COLO668 (cell line): ENCODE measurements around the gene MAP2K2.
A peak's percentile ranks its signal among the peaks of the same experiment; 100 is the strongest.
"Not testable (repeated sequence)": the region's sequence is repeated elsewhere in the genome, so short reads cannot be mapped to it uniquely, and the experiment has no call there.

Source experiments
- DNase-seq: peaks from one replicate; lab custom pipeline; 2025; ENCODE audit not compliant: unreplicated experiment; lab: John Stamatoyannopoulos, UW

Gene MAP2K2

GRCh38 chr19:4123615-4124568 is at the start of gene MAP2K2:
Gene MAP2K2 (minus strand): TSS chr19:4124122. CDS start chr19:4123875, 247 bp downstream.
- peak; percentile 95 for DNase-seq

GRCh38 chr19:4172861-4173473 is 49.0 kb upstream of the MAP2K2 start:
- no peak for DNase-seq

- DNase-seq: no peak
These were observed 47.8 kb upstream of the MAP2K2 start for GRCh38 chr19:4171676-4172075.

GRCh38 chr19:4164262-4164661 is 40.3 kb upstream of the MAP2K2 start:
- no peak for DNase-seq

GRCh38 chr19:4161415-4162077 is 37.6 kb upstream of the MAP2K2 start:
- no peak for DNase-seq

- not testable (repeated sequence) for DNase-seq
These were observed 34.0 kb upstream of the MAP2K2 start for GRCh38 chr19:4157971-4158370.

- DNase-seq: no peak
These were observed 33.2 kb upstream of the MAP2K2 start for GRCh38 chr19:4157164-4157563.

- DNase-seq: no peak
These were observed 30.8 kb upstream of the MAP2K2 start for GRCh38 chr19:4154571-4155312.

- no peak for DNase-seq
These were observed 28.5 kb upstream of the MAP2K2 start for GRCh38 chr19:4152241-4152998.

GRCh38 chr19:4151623-4152022 is 27.7 kb upstream of the MAP2K2 start:
- no peak for DNase-seq

GRCh38 chr19:4149518-4150288 is 25.8 kb upstream of the MAP2K2 start:
- peak; percentile 25 for DNase-seq

- DNase-seq: no peak
These were observed 20.8 kb upstream of the MAP2K2 start for GRCh38 chr19:4144666-4145249.

GRCh38 chr19:4142916-4143315 is 19.0 kb upstream of the MAP2K2 start:
- not testable (repeated sequence) for DNase-seq

GRCh38 chr19:4140237-4140711 is 16.4 kb upstream of the MAP2K2 start:
- peak; percentile 27 for DNase-seq

GRCh38 chr19:4139614-4140236 is 15.8 kb upstream of the MAP2K2 start:
- DNase-seq: peak; percentile 67

- no peak for DNase-seq
These were observed 14.5 kb upstream of the MAP2K2 start for GRCh38 chr19:4138445-4138844.

GRCh38 chr19:4136680-4137088 is 12.8 kb upstream of the MAP2K2 start:
- DNase-seq: no peak

- DNase-seq: not testable (repeated sequence)
These were observed 11.5 kb upstream of the MAP2K2 start for GRCh38 chr19:4135386-4135785.
